ENCODE measurements around the gene LPP.

Gene LPP

DNA sequence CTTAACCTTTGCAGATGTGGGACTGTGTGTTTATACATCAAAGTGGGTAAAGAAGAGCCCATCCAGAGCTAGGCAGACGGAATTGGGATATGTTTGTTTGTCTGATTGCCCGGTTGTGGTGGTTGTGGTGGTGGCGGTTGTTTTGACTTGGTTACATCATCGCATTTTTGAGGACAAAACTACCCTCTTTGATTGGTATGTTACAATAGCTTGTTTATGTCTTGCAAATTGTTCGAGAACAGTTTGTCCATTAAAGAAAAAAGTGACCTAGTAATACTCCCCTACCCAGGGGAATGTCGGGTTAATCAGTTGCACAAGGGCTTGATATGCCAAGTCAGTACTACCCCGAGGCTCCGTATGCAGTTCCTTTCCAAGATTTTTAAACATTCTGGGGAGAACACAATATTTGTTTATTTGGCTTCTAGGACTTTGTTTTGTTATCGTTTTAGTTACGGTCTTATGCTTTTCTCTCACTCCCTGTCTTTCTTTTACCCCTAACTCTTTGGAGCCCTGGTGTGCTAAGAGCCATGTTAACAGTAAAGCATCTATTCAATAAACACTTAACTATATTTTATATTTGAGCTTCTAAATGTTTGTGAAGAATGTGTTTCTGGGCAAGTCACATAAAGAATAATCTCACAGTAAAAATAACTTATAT is 315.4 kb downstream of the LPP start:
- no peak overlapping the region for H3K9ac ChIP-seq (ENCODE audit: low read length)
- no peaks in the 10 kb centered on the region for H3K27me3 ChIP-seq (ENCODE audit: control insufficient read depth, insufficient read depth, low read length)
- no peak overlapping the region for H3K27ac ChIP-seq (ENCODE audit: low read length)
- H3K9me3 ChIP-seq (ENCODE audit: control insufficient read depth, low read depth, low read length): no peaks in the 10 kb centered on the region
- H3K4me1 ChIP-seq (ENCODE audit: control insufficient read depth, low read depth, low read length): no peaks in the 10 kb centered on the region
- no peaks in the 10 kb centered on the region for H3K36me3 ChIP-seq (ENCODE audit: control insufficient read depth, low read depth, low read length)
- no peak overlapping the region for H3K4me3 ChIP-seq (ENCODE audit: low read length)

DNA sequence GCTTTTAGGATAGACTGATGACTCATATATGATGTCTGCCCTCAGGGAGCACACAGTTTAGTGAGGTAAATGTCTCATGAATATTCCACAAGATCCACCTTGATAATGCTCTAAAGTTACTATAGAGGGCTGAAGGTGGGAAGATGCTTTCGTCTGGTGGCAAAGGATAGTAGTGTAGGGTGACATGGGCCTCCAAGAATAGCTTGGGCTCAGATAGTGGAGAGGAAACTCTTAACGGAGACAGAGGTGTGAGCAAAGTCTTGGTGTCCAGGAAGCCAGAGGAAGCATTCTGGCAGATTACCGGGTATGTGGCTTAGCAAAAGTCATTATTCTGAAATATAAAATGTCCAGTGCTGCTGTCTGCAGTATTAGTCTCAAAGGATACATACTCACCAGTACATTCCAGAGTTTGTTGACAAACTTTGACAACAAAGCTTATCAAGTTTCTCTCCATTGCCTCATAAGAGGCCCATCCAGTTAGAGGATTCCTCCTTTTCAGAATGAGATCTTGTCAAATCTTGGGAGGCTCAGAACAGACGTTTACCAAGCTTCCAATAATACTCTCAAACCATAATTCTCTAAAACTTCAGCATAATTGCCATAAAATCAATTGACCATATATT is 316.7 kb downstream of the LPP start:
- Histone ChIP-seq H3K27ac (ENCODE audit: low read length) (no peak overlapping the region), H3K9me3 (ENCODE audit: control insufficient read depth, low read depth, low read length) (no peaks in the 10 kb centered on the region), H3K36me3 (ENCODE audit: control insufficient read depth, low read depth, low read length) (no peaks in the 10 kb centered on the region), H3K27me3 (ENCODE audit: control insufficient read depth, insufficient read depth, low read length) (no peaks in the 10 kb centered on the region), H3K4me1 (ENCODE audit: control insufficient read depth, low read depth, low read length) (no peaks in the 10 kb centered on the region), H3K4me3 (ENCODE audit: low read length) (no peak overlapping the region), H3K9ac (ENCODE audit: low read length) (no peak overlapping the region)

DNA sequence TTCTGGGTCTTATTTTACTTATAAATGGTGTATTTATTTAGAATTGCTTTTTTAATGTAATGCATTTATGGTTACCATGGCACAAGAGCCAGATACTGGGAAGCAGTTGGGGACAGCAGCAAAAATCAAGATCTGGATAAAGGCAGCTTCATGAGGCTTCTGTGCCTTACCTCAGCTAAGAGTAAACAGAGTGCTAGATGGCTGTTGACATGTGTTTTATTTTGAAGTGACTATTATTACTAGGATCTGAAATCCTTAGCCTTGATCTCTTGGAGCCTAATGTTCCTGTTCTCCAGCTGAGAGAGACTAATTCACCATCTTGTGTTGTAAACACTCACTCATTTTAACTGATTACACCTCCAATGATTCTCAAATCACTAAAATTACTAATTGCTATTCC is 317.8 kb downstream of the LPP start:
- no peaks in the 10 kb centered on the region for H3K9me3 ChIP-seq (ENCODE audit: control insufficient read depth, low read depth, low read length)
- H3K27me3 ChIP-seq (ENCODE audit: control insufficient read depth, insufficient read depth, low read length): no peaks in the 10 kb centered on the region
- no peaks in the 10 kb centered on the region for H3K36me3 ChIP-seq (ENCODE audit: control insufficient read depth, low read depth, low read length)
- H3K4me1 ChIP-seq (ENCODE audit: control insufficient read depth, low read depth, low read length): no peaks in the 10 kb centered on the region
- H3K27ac ChIP-seq (ENCODE audit: low read length): no peak overlapping the region
- H3K9ac ChIP-seq (ENCODE audit: low read length): no peak overlapping the region
- H3K4me3 ChIP-seq (ENCODE audit: low read length): no peak overlapping the region

DNA sequence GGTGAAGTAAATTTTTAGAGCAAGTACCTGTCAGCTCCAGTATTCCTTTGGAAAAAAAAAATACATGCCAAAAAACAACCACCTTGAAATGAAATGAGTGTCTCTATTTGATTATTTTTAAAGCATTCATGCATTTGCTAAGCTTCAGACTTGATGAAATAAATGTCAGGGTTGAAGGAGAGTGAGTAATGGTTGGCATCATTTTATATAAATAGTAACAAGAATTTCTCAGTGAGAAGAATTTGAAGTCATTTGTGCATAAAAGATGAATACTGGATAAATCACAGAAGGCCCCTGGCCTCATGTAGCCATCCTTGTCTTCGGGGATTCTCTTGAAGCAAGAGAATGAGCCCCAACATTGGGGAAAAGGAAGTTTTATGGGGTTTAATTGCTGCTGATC is 318.4 kb downstream of the LPP start:
- no peak overlapping the region for H3K27ac ChIP-seq (ENCODE audit: low read length)
- no peaks in the 10 kb centered on the region for H3K4me1 ChIP-seq (ENCODE audit: control insufficient read depth, low read depth, low read length)
- H3K27me3 ChIP-seq (ENCODE audit: control insufficient read depth, insufficient read depth, low read length): no peaks in the 10 kb centered on the region
- H3K9ac ChIP-seq (ENCODE audit: low read length): no peak overlapping the region
- H3K9me3 ChIP-seq (ENCODE audit: control insufficient read depth, low read depth, low read length): no peaks in the 10 kb centered on the region
- no peaks in the 10 kb centered on the region for H3K36me3 ChIP-seq (ENCODE audit: control insufficient read depth, low read depth, low read length)
- H3K4me3 ChIP-seq (ENCODE audit: low read length): no peak overlapping the region

DNA sequence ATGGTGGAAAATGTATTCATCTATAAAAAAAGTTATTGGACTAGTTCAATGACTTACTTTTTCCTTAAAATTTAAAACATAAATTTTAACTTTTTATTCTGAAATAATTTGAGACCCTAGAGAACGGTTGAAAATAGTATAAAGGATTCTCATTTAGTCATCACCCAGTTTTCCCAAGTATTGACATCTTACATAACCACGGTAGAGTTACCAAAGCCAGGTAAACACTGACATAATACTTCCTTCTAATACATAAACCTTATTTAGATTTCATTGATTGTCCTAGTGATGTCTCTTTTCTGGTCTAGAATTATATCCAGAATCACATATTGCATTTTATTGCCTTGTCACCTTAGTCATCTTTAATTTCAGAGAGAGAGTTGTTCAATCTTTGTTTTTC is 319.1 kb downstream of the LPP start:
- no peak overlapping the region for H3K4me3 ChIP-seq (ENCODE audit: low read length)
- no peaks in the 10 kb centered on the region for H3K27me3 ChIP-seq (ENCODE audit: control insufficient read depth, insufficient read depth, low read length)
- H3K4me1 ChIP-seq (ENCODE audit: control insufficient read depth, low read depth, low read length): no peaks in the 10 kb centered on the region
- H3K27ac ChIP-seq (ENCODE audit: low read length): no peak overlapping the region
- H3K9me3 ChIP-seq (ENCODE audit: control insufficient read depth, low read depth, low read length): no peaks in the 10 kb centered on the region
- no peak overlapping the region for H3K9ac ChIP-seq (ENCODE audit: low read length)
- H3K36me3 ChIP-seq (ENCODE audit: control insufficient read depth, low read depth, low read length): no peaks in the 10 kb centered on the region

DNA sequence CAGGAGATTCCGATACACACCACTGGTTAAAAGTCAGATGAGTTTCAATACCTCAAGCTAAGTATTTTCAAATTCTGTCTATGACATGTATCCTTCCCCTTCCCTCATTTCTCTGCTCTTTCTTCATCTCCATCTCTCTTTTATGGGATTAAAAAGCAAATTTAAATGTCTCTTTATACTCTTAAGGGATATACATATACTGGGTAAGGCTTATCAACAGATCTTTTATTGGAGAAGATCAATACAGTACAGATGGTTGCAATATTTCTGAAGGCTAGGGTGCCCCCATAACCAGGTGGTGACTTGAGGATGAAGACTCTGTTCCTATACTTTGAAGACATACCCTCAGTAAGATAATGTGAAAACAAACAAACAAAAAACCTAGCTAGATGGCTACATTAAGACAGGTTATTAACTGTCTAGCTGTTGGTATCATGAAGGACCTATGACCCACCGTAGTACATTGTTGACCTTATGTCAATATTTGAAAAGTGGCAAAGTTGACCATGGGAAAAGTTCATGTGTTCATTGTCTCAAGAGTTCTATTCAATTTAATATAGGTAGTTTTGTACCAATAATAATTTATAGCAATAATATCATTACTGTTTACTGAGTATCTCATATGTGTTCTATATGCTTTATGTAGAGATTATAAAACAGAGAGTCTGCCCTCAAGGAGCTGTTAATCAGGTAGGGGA is 319.8 kb downstream of the LPP start:
- no peak overlapping the region for H3K9ac ChIP-seq (ENCODE audit: low read length)
- no peak overlapping the region for H3K27ac ChIP-seq (ENCODE audit: low read length)
- H3K4me1 ChIP-seq (ENCODE audit: control insufficient read depth, low read depth, low read length): no peaks in the 10 kb centered on the region
- H3K36me3 ChIP-seq (ENCODE audit: control insufficient read depth, low read depth, low read length): no peaks in the 10 kb centered on the region
- H3K4me3 ChIP-seq (ENCODE audit: low read length): no peak overlapping the region
- no peaks in the 10 kb centered on the region for H3K9me3 ChIP-seq (ENCODE audit: control insufficient read depth, low read depth, low read length)
- no peaks in the 10 kb centered on the region for H3K27me3 ChIP-seq (ENCODE audit: control insufficient read depth, insufficient read depth, low read length)

DNA sequence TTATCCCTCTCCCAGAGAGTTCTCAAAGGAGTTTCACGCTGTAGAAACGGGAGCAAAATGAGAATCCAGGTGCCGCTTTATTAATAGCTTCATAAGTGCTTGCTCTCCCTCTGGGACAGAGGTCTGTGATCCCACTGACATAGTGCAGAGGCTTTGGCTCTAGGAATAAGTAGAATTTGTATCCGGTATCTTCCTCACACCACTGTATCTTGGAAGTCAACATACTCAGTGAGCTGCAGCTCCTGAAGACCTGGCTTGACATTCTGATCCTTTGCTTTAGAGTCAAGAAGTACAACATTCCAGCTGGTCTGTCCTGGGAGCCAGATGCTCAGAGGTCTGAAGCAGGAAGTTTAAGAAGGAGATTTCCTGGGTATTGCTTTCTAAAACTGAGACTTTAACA is 323.0 kb downstream of the LPP start:
- Histone ChIP-seq H3K4me1 (ENCODE audit: control insufficient read depth, low read depth, low read length) (peaks cover 6% of the 10 kb centered on the region), H3K4me3 (ENCODE audit: low read length) (no peak overlapping the region), H3K27me3 (ENCODE audit: control insufficient read depth, insufficient read depth, low read length) (no peaks in the 10 kb centered on the region), H3K9ac (ENCODE audit: low read length) (no peak overlapping the region), H3K36me3 (ENCODE audit: control insufficient read depth, low read depth, low read length) (no peaks in the 10 kb centered on the region), H3K9me3 (ENCODE audit: control insufficient read depth, low read depth, low read length) (no peaks in the 10 kb centered on the region), H3K27ac (ENCODE audit: low read length) (no peak overlapping the region)

DNA sequence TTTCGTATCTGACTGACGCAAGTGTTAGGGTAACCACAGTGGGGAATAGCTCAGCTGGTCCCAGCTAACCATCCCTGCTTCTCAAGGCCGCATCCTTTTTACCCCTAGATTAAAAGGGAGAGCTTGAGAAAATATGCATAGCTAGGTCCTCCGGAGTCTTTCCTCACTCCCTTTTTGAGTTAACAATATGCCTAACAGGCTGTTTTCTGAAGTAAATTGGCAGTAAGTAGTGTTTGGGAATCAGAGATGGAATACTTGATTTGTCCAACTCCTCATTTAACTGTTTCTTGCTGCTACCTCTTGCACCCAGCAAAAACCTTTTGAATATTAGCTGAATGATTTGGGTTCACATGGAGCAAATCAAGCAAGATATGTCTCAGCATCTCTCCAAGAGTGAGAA is 326.1 kb downstream of the LPP start:
- H3K36me3 ChIP-seq (ENCODE audit: control insufficient read depth, low read depth, low read length): no peaks in the 10 kb centered on the region
- H3K27me3 ChIP-seq (ENCODE audit: control insufficient read depth, insufficient read depth, low read length): no peaks in the 10 kb centered on the region
- no peaks in the 10 kb centered on the region for H3K9me3 ChIP-seq (ENCODE audit: control insufficient read depth, low read depth, low read length)
- H3K4me3 ChIP-seq (ENCODE audit: low read length): no peak overlapping the region
- no peak overlapping the region for H3K27ac ChIP-seq (ENCODE audit: low read length)
- no peak overlapping the region for H3K9ac ChIP-seq (ENCODE audit: low read length)
- peaks cover 6% of the 10 kb centered on the region for H3K4me1 ChIP-seq (ENCODE audit: control insufficient read depth, low read depth, low read length)

DNA sequence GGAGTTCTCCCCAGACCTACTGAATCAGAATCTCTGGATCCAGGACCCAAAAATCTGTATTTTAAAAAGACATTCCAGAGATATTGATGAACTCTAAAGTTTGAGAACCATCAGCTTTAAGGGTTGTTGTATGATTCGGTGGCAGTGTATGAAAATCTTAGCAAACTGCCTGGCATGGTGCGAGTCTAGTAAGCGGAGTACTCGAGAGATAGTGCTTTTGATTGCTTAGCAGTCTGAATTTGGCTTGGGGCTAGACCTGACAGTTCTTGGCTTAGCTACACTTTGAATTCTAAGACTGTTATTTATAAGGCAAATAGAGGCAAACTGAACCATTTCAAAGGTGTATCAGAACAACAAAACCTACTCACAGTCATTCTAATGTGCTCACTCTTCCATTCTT is 329.0 kb downstream of the LPP start:
- Histone ChIP-seq H3K36me3 (ENCODE audit: control insufficient read depth, low read depth, low read length) (no peaks in the 10 kb centered on the region), H3K27me3 (ENCODE audit: control insufficient read depth, insufficient read depth, low read length) (no peaks in the 10 kb centered on the region), H3K9me3 (ENCODE audit: control insufficient read depth, low read depth, low read length) (no peaks in the 10 kb centered on the region), H3K9ac (ENCODE audit: low read length) (no peak overlapping the region), H3K4me3 (ENCODE audit: low read length) (no peak overlapping the region), H3K4me1 (ENCODE audit: control insufficient read depth, low read depth, low read length) (peaks cover 6% of the 10 kb centered on the region), H3K27ac (ENCODE audit: low read length) (no peak overlapping the region)

DNA sequence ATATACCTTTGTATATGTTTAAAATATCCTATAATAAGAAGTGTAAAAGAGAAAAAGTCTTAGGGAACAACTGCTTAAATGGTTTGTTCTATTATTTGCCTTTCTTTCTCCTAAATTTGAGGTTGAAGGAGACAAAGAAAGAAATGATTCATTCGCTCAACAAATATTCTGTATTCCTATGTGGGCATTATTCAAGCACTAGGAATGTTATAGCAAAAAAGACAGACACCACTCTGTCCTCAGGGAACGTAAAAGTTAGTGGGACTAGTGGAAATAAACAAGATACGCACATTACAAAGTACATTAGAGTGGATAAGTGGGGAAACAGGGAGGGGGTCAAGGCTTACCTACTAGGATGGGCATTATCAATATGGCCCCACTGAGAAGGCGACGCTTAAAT is 332.2 kb downstream of the LPP start:
- Histone ChIP-seq H3K4me3 (ENCODE audit: low read length) (no peak overlapping the region), H3K27ac (ENCODE audit: low read length) (no peak overlapping the region), H3K36me3 (ENCODE audit: control insufficient read depth, low read depth, low read length) (no peaks in the 10 kb centered on the region), H3K4me1 (ENCODE audit: control insufficient read depth, low read depth, low read length) (no peaks in the 10 kb centered on the region), H3K9ac (ENCODE audit: low read length) (no peak overlapping the region), H3K9me3 (ENCODE audit: control insufficient read depth, low read depth, low read length) (no peaks in the 10 kb centered on the region), H3K27me3 (ENCODE audit: control insufficient read depth, insufficient read depth, low read length) (no peaks in the 10 kb centered on the region)

DNA sequence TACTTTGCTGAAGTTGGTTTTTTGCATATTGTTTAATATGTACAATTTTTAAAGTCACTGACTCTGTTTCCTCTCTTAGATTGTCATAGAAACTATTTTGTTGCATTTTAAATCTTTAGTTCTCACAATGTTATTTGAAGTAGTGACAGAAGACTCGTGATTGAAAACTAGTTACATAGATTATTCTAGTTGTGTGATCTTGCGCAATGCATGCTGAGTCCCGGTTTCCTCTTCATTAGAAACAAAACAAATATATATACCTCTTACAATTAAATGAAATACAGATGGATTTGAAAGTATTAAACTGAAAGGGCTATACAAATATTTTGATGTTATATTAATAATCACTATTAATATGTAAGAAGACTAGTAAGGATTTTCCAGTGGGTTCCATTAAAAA is 333.0 kb downstream of the LPP start:
- no peak overlapping the region for H3K9ac ChIP-seq (ENCODE audit: low read length)
- no peaks in the 10 kb centered on the region for H3K36me3 ChIP-seq (ENCODE audit: control insufficient read depth, low read depth, low read length)

DNA sequence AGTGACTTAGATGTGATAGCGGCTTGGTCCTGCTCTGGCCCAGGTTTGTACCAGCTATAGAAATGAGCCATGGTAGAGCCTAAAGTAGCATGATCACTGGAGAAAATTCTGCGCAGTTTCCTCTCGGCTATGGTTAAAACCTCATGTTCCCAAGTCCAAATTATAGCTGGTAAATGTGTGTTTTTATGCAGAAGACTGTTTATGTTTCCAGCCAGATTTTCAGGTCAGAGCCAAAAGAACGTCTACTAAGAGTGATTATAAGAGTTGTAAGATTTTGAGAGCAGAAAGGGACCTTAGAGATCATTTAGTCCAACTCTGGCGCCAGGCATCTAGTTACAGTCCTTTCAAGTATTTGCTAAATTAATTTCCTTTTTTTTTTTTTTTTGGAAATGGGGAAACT is 333.7 kb downstream of the LPP start:
- Histone ChIP-seq H3K9ac (ENCODE audit: low read length) (no peak overlapping the region), H3K9me3 (ENCODE audit: control insufficient read depth, low read depth, low read length) (no peaks in the 10 kb centered on the region), H3K27ac (ENCODE audit: low read length) (no peak overlapping the region), H3K36me3 (ENCODE audit: control insufficient read depth, low read depth, low read length) (no peaks in the 10 kb centered on the region), H3K4me1 (ENCODE audit: control insufficient read depth, low read depth, low read length) (no peaks in the 10 kb centered on the region), H3K4me3 (ENCODE audit: low read length) (no peak overlapping the region), H3K27me3 (ENCODE audit: control insufficient read depth, insufficient read depth, low read length) (no peaks in the 10 kb centered on the region)

More for the DNA sequence above, 333.0 kb downstream of the LPP start:
- H3K9me3 ChIP-seq (ENCODE audit: control insufficient read depth, low read depth, low read length): no peaks in the 10 kb centered on the region
- no peak overlapping the region for H3K27ac ChIP-seq (ENCODE audit: low read length)
- no peaks in the 10 kb centered on the region for H3K27me3 ChIP-seq (ENCODE audit: control insufficient read depth, insufficient read depth, low read length)
- no peak overlapping the region for H3K4me3 ChIP-seq (ENCODE audit: low read length)
- no peaks in the 10 kb centered on the region for H3K4me1 ChIP-seq (ENCODE audit: control insufficient read depth, low read depth, low read length)

All from iPS-18a (cell line).